HG02798 (cell line): ENCODE data around the gene DACH1.

Experiments
- ATAC-seq: cut with Tn5 transposase; IDR thresholded peaks from one replicate; pipeline ENCODE4 v1.9.1; 2021; ENCODE audit warnings: mild to moderate bottlenecking; ENCODE audit not compliant: unreplicated experiment, poor library complexity

The DACH1 gene

DNA sequence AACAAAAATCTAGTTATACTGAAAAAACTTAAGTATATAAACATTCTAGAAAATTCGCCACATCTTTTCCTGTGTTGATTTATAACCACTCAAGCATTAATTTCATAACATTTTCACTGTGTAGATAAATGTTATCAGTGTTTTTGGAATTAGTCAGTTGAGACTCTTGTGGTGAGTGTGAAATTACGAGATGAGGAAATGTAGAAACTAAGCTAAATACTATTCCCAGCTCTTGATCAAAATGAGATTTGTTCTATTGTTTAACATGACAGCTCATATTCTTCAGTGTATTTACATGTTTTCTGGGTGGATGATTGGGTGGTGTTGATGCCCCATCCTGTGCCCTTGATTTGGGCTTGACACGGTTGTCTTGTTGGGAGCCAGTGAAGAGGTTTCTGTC, 406.8 kb downstream of the DACH1 start:
- ATAC-seq: no peak

DNA sequence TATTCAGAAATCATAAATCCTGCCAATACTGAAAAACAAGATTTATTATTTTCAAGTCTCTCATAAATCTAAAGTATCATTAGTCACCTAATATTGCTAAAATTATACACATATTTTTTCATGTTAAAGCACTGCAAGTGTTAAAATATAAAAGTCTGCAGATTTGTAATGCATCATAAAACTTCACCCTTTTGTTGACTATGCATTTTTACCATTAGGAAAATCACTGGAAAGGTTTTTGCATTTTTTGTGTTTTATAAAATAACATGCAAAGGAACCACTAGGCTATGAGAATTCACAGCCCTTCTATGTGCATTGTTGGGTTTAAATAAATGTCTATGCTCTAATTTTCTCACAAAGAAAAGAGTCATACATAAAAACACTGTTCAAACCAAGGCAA, 407.3 kb downstream of the DACH1 start:
- no peak for ATAC-seq

DNA sequence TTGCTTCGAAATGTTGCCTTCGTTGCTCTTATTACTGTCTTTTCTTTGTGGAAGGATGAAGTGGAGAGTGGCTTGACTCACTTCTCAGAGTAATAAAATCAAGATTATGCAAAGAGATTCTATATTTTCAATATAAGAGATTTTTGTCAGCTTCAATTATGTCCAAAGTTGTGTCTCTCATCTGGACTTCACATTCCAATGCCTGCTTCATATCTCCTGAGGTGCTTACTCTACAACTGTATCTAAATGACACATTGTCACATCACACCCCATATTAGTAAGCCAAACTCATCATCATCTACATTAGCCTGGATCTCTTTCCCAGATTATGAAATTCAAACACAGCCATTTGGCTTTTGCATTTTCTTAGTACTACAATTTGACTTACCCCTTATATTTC, 409.4 kb downstream of the DACH1 start:
- no peak for ATAC-seq

DNA sequence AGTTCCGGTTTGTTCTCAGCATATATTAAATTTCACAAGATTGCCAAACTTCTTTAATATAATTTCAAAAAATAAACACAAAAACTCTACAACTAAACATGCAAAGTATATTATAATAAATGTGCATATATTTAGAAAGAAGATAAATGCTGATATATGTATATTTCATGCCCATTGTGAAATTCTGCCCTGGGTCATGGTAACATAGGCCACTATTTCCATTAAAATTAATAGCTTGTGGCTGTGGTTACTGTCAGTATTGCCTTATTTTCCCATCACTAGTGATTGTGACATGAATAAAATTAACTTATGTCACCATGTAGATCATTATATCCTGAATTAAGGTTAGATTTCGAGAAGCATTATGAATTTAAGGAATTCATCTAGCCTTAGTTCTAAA, 410.9 kb downstream of the DACH1 start:
- no peak for ATAC-seq

DNA sequence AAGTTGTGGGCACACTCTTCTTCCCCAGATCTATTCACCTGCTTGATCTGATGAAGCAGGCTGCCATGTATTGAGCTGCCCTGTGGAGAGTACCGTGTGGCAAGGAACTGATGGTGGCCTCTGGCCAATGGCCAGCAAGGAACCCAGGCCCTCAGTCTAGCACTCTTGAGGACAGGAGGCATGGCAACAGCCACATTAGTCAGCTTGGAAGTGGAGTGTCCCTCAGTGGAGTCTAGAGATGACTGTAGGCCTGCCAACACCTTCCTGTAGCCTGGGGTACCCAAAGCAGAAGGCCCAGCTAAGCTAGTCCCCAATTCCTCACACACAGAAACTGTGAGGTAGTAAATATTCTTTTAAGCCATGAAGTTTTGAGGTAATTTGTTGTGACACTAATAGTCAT, 412.5 kb downstream of the DACH1 start:
- ATAC-seq: no peak

DNA sequence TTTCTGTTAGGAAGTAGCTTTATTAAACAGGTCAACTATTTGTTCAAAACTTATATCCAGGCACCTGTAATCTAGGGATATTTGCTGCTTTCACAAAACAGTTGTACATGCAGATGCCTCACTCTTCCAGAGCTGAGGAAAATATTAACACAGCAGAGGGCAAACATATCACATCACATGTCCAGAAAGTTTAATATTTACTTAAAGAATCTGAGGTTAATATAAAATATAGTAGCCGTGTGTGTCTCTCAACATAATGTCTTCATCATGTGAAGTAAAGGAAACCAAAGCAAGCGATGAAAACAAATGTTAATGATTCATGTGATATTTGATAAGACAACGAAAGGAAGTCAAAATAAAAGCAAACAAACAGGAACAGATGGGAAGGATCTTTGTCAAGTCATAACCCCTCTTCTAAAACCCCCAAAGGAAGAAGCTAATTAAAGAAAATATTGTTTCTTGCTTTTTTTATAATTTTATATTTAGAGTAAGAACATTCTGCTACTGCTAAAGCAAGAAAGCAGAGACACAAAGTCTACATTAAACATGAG, 418.8 kb downstream of the DACH1 start:
- ATAC-seq: no peak

DNA sequence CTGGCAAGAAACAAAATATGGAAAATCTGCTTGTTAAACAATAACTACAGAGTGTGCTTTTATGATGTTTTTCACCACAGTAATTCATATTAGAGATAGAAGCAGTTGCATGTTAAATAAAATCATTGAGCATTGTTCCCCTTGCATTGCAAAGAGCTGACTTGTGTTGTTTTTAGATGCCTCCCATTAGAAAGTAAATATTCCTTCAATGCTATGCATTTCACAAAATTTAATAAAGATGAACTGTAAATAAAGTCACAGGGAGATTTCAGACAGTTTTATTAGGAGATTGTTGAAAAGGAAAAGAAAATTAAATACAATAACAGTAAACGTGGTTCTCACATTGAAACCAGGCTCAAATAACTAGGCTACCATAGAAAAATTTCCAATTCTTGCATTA, 429.3 kb downstream of the DACH1 start:
- ATAC-seq: no peak

DNA sequence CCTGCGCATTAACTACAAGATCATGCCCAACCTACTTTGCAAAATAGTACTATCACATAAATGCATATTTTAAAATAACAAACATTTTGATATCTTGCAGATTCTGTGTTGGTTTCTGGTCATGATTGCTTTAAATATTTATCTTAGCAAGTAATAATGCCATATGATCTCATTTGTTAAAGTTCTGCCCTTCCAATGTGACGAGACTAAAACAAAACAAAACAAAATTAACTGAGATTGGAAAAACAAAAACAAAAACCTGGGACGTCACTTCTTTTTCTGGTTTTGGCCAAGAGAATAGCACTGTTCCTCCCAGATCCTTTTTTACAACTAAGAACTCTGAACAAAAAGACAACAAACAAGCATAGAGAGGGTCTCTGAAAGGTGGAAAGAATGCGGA, 436.3 kb downstream of the DACH1 start:
- ATAC-seq: no peak

DNA sequence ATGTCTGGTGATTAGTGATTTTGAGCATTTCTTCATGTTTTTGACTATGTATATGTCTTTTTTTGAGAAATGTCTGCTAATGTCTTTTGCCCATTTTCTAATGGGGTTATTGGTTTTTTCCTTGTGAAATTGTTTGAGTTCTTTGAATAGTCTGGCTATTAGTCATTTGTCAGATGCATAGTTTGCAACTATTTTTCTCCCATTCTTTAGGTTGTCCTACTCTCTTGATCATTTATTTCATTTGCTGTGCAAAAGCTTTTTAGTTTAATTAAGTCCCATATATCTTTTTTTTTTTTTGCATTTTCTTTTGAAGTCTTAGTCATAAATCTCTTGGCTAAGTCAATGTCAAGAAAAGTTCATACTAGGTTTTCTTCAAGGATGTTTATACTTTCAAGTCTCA, 449.8 kb downstream of the DACH1 start:
- no peak for ATAC-seq

DNA sequence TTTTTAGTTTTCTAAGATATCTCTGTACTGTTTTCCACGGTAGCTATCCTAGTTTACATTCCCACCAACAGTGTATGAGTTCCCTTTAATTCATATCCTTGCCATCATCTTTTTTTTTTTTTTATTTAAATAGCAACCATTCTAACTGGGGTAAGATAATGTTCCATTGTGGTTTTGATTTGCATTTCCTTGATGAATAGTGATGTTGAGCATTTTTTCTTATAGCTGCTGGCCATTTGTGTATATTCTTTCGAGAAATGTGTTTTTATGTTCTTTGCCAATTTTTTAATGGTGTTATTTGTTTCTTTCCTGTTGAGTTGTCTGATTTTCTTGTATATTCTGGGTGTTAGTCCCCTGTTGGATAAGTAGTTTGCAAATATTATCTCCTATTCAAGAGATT, 454.8 kb downstream of the DACH1 start:
- no peak for ATAC-seq

DNA sequence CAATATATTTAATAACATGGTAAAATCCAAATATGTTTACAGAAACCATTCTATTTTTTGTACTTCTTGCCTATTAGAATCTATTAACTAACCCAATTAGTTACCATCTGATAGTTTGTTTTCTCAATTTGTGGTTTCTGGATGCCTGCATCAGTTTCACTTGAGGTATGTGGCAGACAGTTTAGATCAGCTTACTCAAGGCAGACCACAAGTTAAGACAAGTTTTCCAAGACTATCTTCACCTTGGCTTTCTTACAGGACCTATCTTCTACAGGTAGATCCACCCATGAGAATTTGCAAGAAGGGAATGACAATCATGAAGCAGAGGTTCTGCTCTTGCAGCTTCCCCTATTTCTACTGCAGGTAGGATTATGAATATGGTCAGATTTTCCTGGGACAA, 458.6 kb downstream of the DACH1 start:
- no peak for ATAC-seq

DNA sequence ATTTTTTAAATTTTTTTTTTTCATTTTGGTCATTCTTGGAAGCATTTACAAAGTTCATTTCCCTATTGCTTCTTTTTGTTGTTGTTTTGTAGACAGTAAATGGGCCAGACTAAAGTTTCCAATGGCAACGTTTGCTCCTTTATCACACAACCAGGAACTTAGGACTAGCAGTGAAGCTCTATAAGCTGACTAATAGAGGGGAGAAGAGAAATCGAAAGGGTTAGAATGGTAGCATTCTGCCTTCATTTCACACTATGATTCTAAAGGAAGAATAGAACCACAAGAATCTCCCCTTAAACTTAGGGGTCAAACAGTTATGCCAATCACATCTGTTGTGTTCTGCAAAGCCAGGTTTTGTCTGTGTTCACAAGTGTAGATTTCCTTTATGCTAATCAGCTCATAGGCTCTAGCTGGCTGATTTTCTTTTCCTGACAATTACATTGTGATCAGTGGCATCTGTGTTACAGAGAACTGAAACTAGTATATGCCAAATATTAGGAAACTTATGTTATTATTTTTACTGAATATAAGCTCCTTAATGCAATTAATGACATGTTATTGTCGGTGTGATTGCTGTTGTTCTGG, 467.3 kb downstream of the DACH1 start:
- no peak for ATAC-seq

DNA sequence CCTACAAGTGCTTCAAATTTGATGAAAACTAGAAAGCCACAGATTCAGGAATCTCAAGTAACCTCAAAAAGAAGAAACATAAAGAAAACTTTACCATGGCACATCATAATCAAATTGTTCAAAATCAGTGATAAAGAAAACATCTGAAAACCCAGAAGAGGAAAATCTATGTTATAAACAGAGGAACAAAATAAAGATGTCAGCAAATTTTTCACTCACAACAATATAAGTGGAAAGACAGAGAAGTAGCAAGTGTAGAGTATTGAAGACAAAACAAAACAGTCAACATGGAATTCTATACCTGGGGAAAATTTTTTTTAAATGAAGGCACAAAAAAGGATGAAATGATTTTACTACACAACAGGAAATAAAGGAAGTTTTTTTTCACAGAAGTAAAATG, 470.9 kb downstream of the DACH1 start:
- no peak for ATAC-seq

DNA sequence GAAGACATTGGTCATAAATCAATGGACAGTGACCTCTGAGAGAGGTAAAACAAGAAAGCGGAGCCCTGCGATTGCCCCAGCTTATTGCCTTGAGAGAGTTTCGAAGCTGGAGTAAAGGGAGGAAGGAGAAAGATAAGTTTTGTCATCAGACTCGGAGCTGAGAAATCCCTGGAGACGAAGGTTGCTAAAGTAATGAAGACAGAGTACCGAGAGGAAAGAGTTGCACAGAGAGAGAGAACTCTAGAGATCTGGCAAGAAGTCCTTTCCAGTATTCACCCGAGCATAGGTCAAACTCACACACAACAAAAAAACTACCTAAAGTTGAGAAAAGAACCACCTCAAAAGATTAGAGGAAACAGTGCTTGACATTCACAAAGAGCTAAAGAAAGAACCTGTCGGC, 472.0 kb downstream of the DACH1 start:
- ATAC-seq: no peak

DNA sequence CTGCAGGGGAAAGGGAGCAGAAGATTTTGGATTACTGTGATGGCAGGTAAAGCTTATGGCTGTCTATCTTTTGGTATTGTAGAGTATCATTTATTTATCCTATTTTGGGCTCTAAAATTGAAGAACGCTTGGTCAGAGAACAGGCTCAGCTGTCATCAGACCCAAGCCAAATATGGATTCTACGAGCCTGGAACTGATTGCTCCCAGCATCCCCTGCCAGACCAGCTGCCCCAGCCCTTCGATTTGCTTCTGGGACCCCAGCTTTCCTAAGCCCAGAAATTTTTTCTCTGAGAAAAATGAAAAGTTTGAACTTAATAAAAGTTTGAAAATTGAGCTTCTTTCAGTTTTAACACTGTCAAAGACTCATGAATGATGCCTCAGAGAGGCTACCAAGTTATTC, 472.8 kb downstream of the DACH1 start:
- ATAC-seq: no peak
